H7 (cell line): Measurements from ENCODE around the gene FLYWCH1. TPM values are rescaled to one million over a fixed set of nuclear protein-coding genes. Genes with fewer than 3 reads are reported as not detected.

ENCODE experiments used
- DNase-seq: peaks from one replicate; pipeline ENCODE4 v3.0.0; 2012
- H3K27me3 ChIP-seq: 2 replicates; pipeline ENCODE4 v1.6.0; 2011; ENCODE audit warnings: mild to moderate bottlenecking, low read length; ENCODE audit not compliant: control insufficient read depth, insufficient read depth
- H3K36me3 ChIP-seq: replicated peaks from 2 replicates; pipeline ENCODE4 v1.5.1; 2011; ENCODE audit warnings: low read length; ENCODE audit not compliant: control insufficient read depth, insufficient read depth
- H3K4me3 ChIP-seq: 2 replicates; pipeline ENCODE4 v1.5.1; 2011; ENCODE audit warnings: low read depth, mild to moderate bottlenecking, control low read depth, low read length, moderate library complexity; ENCODE audit not compliant: insufficient read depth
- total RNA-seq: library from RNA; depleted of rRNA; stranded (reverse); fragments of >200 nt; shearing (Covaris generic); gene quantifications from 2 replicates; pipeline ENCODE4 v1.2.3, GENCODE V29; 2014

Gene FLYWCH1
- total RNA-seq, 1 experiment from 2014 or later = 22.7 TPM

- peak; percentile 86 for DNase-seq
- Histone ChIP-seq H3K27me3 (no peaks in the 10 kb centered on the region), H3K4me3 (peak overlapping the region; percentile 94), H3K36me3 (peaks cover 12% of the 10 kb centered on the region)
Measured at GRCh38 chr16:2981177-2981898, 69.6 kb downstream of the FLYWCH1 start.

GRCh38 chr16:2981899-2982250 is 70.1 kb downstream of the FLYWCH1 start:
- DNase-seq = peak; percentile 81
- Histone ChIP-seq H3K27me3 (no peaks in the 10 kb centered on the region), H3K4me3 (peak overlapping the region; percentile 4), H3K36me3 (peaks cover 9% of the 10 kb centered on the region)

DNA sequence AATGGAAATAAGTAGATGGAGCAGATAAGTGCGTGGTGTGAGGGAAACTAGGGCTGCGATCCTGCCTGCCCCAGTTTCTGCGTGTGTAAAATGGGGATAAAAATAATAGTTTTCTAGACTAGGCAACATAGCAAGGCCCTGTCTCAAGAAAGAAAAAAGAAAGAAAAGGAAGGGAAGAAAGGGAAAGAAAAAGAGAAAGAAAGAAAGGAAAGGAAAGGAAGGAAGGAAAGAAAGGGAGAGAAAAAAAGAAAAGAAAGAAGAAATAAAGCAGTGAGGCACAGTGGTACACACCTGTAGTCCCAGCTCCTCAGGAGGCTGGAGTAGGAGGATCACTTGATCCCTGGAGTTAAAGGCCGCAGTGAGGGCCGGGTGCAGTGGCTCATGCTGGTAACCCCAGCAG is 70.7 kb downstream of the FLYWCH1 start:
- DNase-seq = no peak
- peaks cover 6% of the 10 kb centered on the region for H3K36me3 ChIP-seq
- no peak overlapping the region for H3K4me3 ChIP-seq

GRCh38 chr16:2983706-2984136 is 72.0 kb downstream of the FLYWCH1 start:
- peaks cover 1% of the 10 kb centered on the region; the same call in 1 of the 2 replicates for H3K36me3 ChIP-seq
- H3K4me3 ChIP-seq = no peak overlapping the region

More for the DNA sequence above, 70.7 kb downstream of the FLYWCH1 start:
- H3K27me3 ChIP-seq = no peaks in the 10 kb centered on the region

DNA sequence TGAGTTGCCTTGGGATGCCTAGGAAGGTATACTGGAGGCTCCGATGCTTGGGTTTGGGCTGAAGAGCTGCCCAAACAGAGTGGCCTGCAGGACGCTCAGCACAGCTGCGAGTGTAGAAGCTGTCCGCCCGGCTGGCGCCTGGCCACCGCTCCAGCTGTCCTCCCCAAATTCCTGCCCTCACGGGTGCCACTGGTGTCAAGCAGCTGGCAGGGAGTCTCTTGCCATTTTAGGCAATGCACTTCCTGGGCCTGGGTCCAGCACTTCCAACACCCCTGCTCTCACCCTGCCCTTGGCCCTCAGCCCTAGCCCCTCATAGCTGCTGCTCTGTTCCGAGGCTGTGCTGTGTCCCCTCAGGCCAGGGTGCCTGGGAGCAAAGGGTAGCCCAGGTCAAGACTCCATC is 73.7 kb downstream of the FLYWCH1 start:
- Histone ChIP-seq H3K27me3 (no peaks in the 10 kb centered on the region; the same call in 1 of the 2 replicates), H3K4me3 (no peak overlapping the region)

More at GRCh38 chr16:2983706-2984136, 72.0 kb downstream of the FLYWCH1 start:
- peak; percentile 98 for DNase-seq
- no peaks in the 10 kb centered on the region for H3K27me3 ChIP-seq

DNA sequence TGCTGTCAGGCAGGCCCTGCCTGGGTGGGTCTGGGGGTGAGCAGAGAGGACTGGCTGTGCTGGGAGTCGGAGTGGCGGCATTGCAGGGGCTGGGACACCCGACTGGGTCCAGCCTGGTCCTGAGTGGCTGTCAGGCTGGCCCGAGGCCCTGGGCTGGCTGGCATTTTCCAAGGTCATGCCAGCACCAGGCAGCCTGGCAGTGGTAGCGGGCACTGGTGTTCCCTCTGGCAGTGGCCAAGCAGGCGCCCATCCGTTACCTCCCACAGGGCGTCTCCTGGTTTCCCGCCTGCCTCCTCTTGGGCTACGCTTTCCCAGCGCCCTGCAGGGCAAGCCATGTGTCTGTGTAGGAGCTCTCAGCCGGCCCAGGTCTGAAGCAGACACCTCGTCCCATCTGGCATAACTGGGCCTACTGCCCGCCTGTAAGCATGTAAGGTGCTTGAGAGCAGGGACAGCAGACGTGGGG is 74.2 kb downstream of the FLYWCH1 start:
- DNase-seq = no peak
- Histone ChIP-seq H3K4me3 (no peak overlapping the region), H3K27me3 (no peaks in the 10 kb centered on the region; the same call in 1 of the 2 replicates), H3K36me3 (no peaks in the 10 kb centered on the region)

More for the DNA sequence above, 73.7 kb downstream of the FLYWCH1 start:
- no peaks in the 10 kb centered on the region for H3K36me3 ChIP-seq
- no peak for DNase-seq

GRCh38 chr16:2986623-2987188 is 75.0 kb downstream of the FLYWCH1 start:
- DNase-seq = no peak
- Histone ChIP-seq H3K4me3 (no peak overlapping the region), H3K36me3 (no peaks in the 10 kb centered on the region), H3K27me3 (no peaks in the 10 kb centered on the region; the same call in 1 of the 2 replicates)

GRCh38 chr16:2987286-2987685 is 75.6 kb downstream of the FLYWCH1 start:
- Histone ChIP-seq H3K36me3 (no peaks in the 10 kb centered on the region), H3K4me3 (no peak overlapping the region), H3K27me3 (no peaks in the 10 kb centered on the region; the same call in 1 of the 2 replicates)
- no peak for DNase-seq

GRCh38 chr16:2987833-2988232 is 76.1 kb downstream of the FLYWCH1 start:
- no peaks in the 10 kb centered on the region for H3K36me3 ChIP-seq
- DNase-seq = no peak
- no peak overlapping the region for H3K4me3 ChIP-seq
- H3K27me3 ChIP-seq = no peaks in the 10 kb centered on the region; the same call in 1 of the 2 replicates

DNA sequence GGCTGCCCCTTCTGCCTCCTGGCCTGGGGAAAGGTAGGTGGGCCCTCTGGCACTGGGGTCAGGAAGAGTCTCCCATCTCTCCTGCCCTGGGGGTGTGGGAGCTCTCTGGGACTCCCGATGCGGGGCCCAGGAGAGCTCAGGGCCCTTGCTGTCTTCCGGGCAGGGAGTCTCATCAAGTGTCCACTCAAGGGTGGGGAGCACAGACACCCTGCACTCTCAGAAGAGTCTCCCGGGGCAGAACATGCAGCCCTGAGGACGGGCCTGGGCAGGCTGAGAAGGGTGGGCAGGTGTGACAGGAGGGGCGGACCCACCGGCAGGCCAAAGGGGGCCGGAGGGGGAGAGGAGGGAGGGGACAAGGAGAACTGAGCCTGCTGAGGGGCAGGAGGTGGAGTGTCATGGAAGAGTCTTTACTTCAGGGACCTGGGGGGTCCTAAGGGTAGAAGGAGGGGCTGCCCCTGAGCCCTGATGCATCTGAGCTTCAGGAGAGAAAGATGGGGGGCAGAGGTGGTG is 76.9 kb downstream of the FLYWCH1 start:
- peak; percentile 76 for DNase-seq

GRCh38 chr16:2990891-2991290 is 79.2 kb downstream of the FLYWCH1 start:
- Histone ChIP-seq H3K4me3 (no peak overlapping the region), H3K36me3 (no peaks in the 10 kb centered on the region), H3K27me3 (no peaks in the 10 kb centered on the region; the same call in 1 of the 2 replicates)
- peak; percentile 76 for DNase-seq

More for the DNA sequence above, 76.9 kb downstream of the FLYWCH1 start:
- no peaks in the 10 kb centered on the region; the same call in 1 of the 2 replicates for H3K27me3 ChIP-seq
- H3K36me3 ChIP-seq = no peaks in the 10 kb centered on the region
- no peak overlapping the region for H3K4me3 ChIP-seq

DNA sequence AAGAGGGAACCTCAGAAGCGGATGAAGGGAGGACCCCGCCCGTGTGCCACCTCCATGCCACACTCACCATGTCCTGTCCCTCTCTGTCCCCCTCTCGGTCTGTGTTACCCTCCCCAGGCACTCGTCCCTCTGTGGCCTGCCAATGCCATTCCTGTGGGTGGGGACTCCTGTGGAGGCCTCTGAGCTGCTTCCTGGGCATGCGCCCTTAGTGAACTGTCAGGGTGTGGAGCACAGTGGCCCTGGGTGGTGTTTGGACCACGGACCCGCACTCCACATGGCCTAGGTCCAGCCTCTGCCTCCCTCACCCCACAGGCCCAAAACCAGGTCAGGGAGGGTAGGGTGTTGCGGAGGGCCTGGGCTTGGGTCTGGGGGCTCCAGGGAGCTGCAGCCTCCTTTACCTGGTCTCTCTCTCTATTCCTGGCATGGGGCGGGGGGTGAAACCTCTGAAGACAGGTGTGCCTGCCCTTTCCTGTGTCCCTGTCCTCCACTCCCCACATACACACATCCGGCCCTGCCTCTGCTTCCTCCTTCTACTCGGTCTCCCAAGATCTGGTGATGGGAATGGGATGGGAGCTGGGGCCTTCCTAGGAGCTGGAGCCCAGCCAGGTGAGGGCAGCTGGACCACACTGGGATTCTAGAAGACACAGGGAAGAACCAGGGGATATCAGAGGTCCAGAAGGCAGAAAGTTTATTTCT is 80.0 kb downstream of the FLYWCH1 start:
- Histone ChIP-seq H3K36me3 (no peaks in the 10 kb centered on the region), H3K4me3 (no peak overlapping the region), H3K27me3 (no peaks in the 10 kb centered on the region; the same call in 1 of the 2 replicates)
- DNase-seq = no peak

GRCh38 chr16:2992383-2993081 is 80.8 kb downstream of the FLYWCH1 start:
- Histone ChIP-seq H3K27me3 (no peaks in the 10 kb centered on the region; the same call in 1 of the 2 replicates), H3K4me3 (no peak overlapping the region), H3K36me3 (no peaks in the 10 kb centered on the region)
- DNase-seq = no peak

GRCh38 chr16:2996298-2996697 is 84.6 kb downstream of the FLYWCH1 start:
- H3K36me3 ChIP-seq = no peaks in the 10 kb centered on the region
- DNase-seq = no peak
- H3K27me3 ChIP-seq = no peaks in the 10 kb centered on the region
- H3K4me3 ChIP-seq = no peak overlapping the region
